Small intestine (tissue), 7 donors: ENCODE results near the gene ROBO2. TPM values are rescaled to one million over a fixed set of nuclear protein-coding genes. Genes with fewer than 3 reads are reported as not detected.

Experiments used
- DNase-seq, 2 donors: peaks; one replicate each; pipeline versions ENCODE4 v3.0.0 to v3.0.0-alpha.2; 2013
- FAIRE-seq: peaks from 2 replicates; lab custom pipeline; 2012; peaks lifted over from hg19 to GRCh38; lab: Jason Lieb, UNC
- H3K27ac ChIP-seq, 3 donors: one replicate each; pipeline ENCODE4 v1.5.1; 2013; ENCODE audit warnings: low read length in 2 of 3, mild to moderate bottlenecking in 2 of 3, control low read depth in 1 of 3, inconsistent platforms in 1 of 3, low read depth in 1 of 3, moderate library complexity in 1 of 3
- H3K27me3 ChIP-seq, 3 donors: one replicate each; pipeline ENCODE4 v1.6.1; 2013; ENCODE audit warnings: low read length in 3 of 3, inconsistent platforms in 1 of 3; ENCODE audit not compliant: control insufficient read depth in 3 of 3, insufficient read depth in 3 of 3
- H3K36me3 ChIP-seq, 3 donors: one replicate each; pipeline ENCODE4 v1.6.1; 2013; ENCODE audit warnings: low read length in 3 of 3, inconsistent platforms in 1 of 3, low read depth in 1 of 3, mild to moderate bottlenecking in 1 of 3, moderate library complexity in 1 of 3; ENCODE audit not compliant: control insufficient read depth in 3 of 3, insufficient read depth in 2 of 3
- H3K4me1 ChIP-seq, 3 donors: one replicate each; pipeline ENCODE4 v1.6.1; 2013; ENCODE audit warnings: low read length in 2 of 3, inconsistent platforms in 1 of 3, low read depth in 1 of 3, mild to moderate bottlenecking in 1 of 3, moderate library complexity in 1 of 3; ENCODE audit not compliant: control insufficient read depth in 3 of 3, insufficient read depth in 2 of 3
- H3K4me3 ChIP-seq, 3 donors: one replicate each; pipeline ENCODE4 v1.5.1; 2013; ENCODE audit warnings: low read length in 3 of 3, control low read depth in 1 of 3, inconsistent platforms in 1 of 3, low read depth in 1 of 3, mild to moderate bottlenecking in 1 of 3, moderate library complexity in 1 of 3
- H3K9me3 ChIP-seq, 2 donors: one replicate each; pipeline ENCODE4 v1.6.1; 2013; ENCODE audit warnings: low read depth in 1 of 2, low read length in 1 of 2; ENCODE audit not compliant: control insufficient read depth in 2 of 2, insufficient read depth in 1 of 2
- WGBS, 3 donors: extraction: QIAGEN DNeasy Blood & Tissue Kit; methylation state at CpG; one replicate each; pipeline ENCODE4 v1.1.7; 2013; 5-methylcytosine and 5-hydroxymethylcytosine counted together
- polyA plus RNA-seq, 4 donors: library from polyadenylated mRNA; stranded (reverse) in 3 of 4; unstranded in 1 of 4; fragments of 200-250 nt in 3 of 4; fragments of 120-200 nt in 1 of 4; gene quantifications; one replicate each; pipeline versions ENCODE4 v1.2.1 to v1.2.3, GENCODE V29; 2013
- donor health status: healthy with polysubstance abuse.
- donor health status: control.
- donor health status: control.
- donor health status: Bipolar disorder and iron deficiency.
- donor health status: healthy.

Gene ROBO2
- polyA plus RNA-seq, 4 donors: under 0.01 to 19.9 (median 1.7) TPM; not detected in 1

DNA sequence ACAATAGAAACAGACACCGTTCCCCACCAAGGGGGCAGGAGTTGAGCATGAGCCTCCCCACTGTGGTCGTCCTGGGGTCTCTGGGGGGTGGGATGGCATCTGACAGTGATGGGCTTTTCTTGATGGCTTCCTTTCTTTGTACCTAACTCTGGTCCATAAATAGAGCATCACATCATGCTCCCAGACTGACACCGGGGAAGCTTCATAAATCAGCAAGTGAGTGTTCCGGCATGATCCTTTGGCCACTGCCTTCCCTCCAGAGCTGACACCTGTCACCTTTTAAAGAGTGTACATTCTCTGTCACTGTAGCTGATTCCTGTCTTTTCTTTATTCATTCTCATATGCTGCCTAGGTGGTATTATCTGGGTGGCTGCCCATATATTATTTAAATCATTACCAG, 129.9 kb downstream of the ROBO2 start:
- H3K36me3 ChIP-seq: no peaks in the 10 kb centered on the region
- DNase-seq (no peak), FAIRE-seq (no peak)
- H3K4me1 ChIP-seq: no peaks in the 10 kb centered on the region
- H3K9me3 ChIP-seq: no peaks in the 10 kb centered on the region
- no peaks in the 10 kb centered on the region for H3K27me3 ChIP-seq
- no peak overlapping the region for H3K27ac ChIP-seq
- WGBS, 3 donors: 75 to 85% (median 83%) methylated on average over 4 of the region's 4 CpGs
- H3K4me3 ChIP-seq: no peak overlapping the region

DNA sequence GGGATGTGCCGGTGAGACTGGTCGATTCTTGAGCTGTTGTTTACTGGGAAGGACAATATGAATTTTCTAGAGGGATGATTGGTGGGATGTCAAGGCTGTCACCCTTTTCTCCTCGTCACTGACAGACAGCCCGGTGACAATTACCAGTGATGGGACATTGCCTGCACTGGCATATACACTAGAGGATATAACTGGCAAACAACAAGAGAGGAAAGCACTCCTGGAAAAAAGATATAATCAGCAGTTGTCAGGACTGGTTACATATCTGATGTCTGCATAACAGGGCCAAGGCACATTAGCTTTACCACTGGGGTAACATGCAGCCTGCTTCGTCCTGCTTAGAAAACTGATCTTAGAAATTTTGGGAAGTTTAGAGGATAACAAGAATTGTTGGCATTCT, 131.1 kb downstream of the ROBO2 start:
- H3K27me3 ChIP-seq: no peaks in the 10 kb centered on the region
- no peaks in the 10 kb centered on the region for H3K9me3 ChIP-seq
- 78 to 84% (median 84%) methylated on average over 5 of the region's 5 CpGs for WGBS, 3 donors
- H3K27ac ChIP-seq: no peak overlapping the region
- no peaks in the 10 kb centered on the region for H3K36me3 ChIP-seq
- FAIRE-seq: no peak
- DNase-seq: no peak
- H3K4me1 ChIP-seq: no peaks in the 10 kb centered on the region
- no peak overlapping the region for H3K4me3 ChIP-seq

DNA sequence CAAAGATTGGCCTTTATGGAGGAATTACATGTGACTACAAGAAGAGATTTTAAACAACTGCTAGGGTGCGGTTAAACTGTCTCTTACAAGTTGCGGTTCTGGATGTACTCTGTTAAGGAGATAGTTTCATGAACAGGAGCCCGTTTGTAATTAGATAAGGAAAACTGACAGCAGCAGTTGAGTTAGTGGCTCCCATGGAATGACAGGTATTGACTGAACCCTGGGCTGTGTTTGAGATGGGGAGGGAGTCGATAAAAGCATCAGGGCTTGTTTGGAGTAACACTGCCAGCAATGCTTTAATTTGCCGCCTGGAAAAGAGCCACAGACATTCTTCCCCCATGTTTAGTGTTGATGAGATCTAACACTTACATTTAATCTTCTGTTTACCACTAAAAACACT, 139.9 kb downstream of the ROBO2 start:
- Histone ChIP-seq H3K36me3 (no peaks in the 10 kb centered on the region), H3K27ac (no peak overlapping the region), H3K4me1 (no peaks in the 10 kb centered on the region), H3K4me3 (no peak overlapping the region), H3K9me3 (no peaks in the 10 kb centered on the region), H3K27me3 (no peaks in the 10 kb centered on the region)
- FAIRE-seq: no peak
- 39 to 51% (median 41%) methylated on average over 5 of the region's 5 CpGs for WGBS, 3 donors
- DNase-seq: no peak

DNA sequence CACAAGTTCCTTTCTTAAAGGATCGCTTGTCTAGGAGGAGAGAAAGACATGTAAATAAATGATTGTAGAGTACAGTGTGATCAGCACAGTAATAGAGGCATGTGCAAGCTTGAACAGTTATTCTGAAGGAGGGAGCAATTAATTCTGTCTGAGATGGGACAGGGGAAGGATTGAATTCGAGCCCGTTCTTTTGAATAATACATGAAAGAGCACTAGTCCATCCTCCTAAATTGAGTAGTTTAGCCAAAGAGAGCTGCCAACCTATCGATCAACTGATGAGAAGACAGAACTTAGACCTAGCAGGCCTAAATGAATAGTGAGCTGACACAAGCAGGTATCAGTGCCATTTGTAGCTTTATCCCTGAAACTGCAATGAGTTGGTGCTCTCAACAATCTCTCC, 142.4 kb downstream of the ROBO2 start:
- H3K4me3 ChIP-seq: no peak overlapping the region
- H3K36me3 ChIP-seq: no peaks in the 10 kb centered on the region
- H3K9me3 ChIP-seq: no peaks in the 10 kb centered on the region
- 82 to 92% (median 88%) methylated on average over 4 of the region's 4 CpGs for WGBS, 3 donors
- H3K27me3 ChIP-seq: no peaks in the 10 kb centered on the region
- H3K27ac ChIP-seq: no peak overlapping the region
- H3K4me1 ChIP-seq: no peaks in the 10 kb centered on the region
- DNase-seq (no peak), FAIRE-seq (no peak)

DNA sequence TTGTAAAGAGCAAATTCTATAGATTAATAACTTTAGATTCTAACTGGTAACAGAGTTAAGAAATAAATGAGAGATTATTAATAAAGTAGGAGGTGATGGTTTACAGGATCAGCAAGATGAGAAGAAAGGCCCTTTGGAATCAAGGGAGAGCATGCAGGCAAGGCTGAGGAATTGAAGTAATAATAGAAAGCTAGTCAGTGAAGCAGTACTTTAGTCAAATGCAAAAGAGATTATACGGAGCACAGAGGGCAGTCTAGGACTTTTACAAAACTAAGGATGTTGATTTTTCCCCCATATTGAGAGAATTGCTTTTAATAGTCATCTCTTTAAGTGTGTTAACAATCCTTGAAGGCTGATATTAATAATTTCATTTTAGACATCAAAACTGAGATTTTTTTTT, 146.4 kb downstream of the ROBO2 start:
- 55 to 68% (median 64%) methylated on average over 1 of the region's 1 CpG for WGBS, 3 donors

DNA sequence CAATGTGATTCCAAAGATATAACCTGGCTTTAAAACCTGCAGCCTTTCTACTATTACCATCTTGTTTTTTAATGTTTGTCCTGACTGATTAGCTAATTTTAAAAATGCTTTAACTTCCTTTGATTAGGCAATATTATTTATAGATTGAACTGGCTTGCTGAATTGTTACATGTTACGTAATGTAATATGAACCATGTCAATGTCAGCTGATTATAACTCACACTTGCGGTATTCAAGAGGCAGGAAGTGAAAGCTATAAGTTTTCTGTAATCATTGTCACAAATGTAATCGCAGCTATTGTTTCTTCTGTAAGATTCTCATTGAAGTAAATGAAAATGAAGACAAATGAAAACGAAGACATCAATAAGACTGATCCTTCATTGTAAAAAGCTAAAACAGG, 146.8 kb downstream of the ROBO2 start:
- DNase-seq: peak in 1 of 2 donors; percentile 4
- Histone ChIP-seq H3K4me1 (no peaks in the 10 kb centered on the region), H3K36me3 (no peaks in the 10 kb centered on the region), H3K27ac (no peak overlapping the region), H3K4me3 (no peak overlapping the region), H3K9me3 (no peaks in the 10 kb centered on the region), H3K27me3 (no peaks in the 10 kb centered on the region)
- WGBS, 3 donors: 42 to 55% (median 44%) methylated on average over 4 of the region's 4 CpGs
- FAIRE-seq: no peak

More for the DNA sequence above, 146.4 kb downstream of the ROBO2 start:
- no peak for DNase-seq
- H3K27me3 ChIP-seq: no peaks in the 10 kb centered on the region
- H3K9me3 ChIP-seq: no peaks in the 10 kb centered on the region
- no peak overlapping the region for H3K4me3 ChIP-seq
- H3K36me3 ChIP-seq: no peaks in the 10 kb centered on the region
- no peaks in the 10 kb centered on the region for H3K4me1 ChIP-seq
- FAIRE-seq: no peak
- H3K27ac ChIP-seq: no peak overlapping the region

DNA sequence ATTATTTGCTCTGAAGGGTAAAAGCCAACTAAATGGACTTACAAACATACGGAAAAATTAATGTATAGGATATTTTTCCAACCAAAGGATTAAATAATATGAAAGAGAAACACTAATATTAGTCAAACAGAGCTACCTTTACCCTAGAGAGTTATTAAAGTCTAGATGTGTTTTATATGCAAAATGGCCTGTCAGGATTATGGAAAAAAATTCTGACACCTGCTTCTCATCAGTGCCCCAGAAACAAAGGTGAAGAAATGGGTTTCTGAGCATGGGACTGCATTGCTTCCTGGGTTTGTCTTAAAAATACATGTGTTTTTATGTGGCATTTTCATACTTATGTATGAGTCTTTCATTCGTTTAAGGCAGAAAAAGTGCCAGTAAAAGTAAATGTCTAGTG, 148.3 kb downstream of the ROBO2 start:
- DNase-seq (no peak), FAIRE-seq (no peak)
- Histone ChIP-seq H3K4me1 (no peaks in the 10 kb centered on the region), H3K4me3 (no peak overlapping the region), H3K27me3 (no peaks in the 10 kb centered on the region), H3K36me3 (no peaks in the 10 kb centered on the region), H3K27ac (no peak overlapping the region), H3K9me3 (no peaks in the 10 kb centered on the region)
- 77 to 88% (median 82%) methylated on average over 2 of the region's 2 CpGs for WGBS, 3 donors

DNA sequence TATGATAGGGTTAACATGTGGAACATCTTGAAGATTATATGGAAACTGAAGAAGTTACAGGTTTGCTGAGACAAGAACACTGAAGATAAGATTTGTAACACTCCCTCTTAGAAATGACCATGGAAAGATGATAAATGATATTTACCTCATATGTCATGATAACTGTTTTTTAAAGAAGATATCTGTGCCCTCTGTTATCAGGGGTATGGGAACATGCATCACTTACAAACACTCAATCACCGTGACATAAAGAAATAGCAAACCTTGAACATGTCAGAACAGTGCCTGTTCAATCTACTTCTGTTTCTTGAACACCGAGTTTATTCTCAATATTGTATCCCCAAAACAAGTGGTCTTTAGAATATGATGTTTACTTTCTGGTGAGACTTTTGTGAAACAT, 149.4 kb downstream of the ROBO2 start:
- WGBS, 3 donors: 70 to 78% (median 75%) methylated on average over 2 of the region's 2 CpGs
- no peaks in the 10 kb centered on the region for H3K36me3 ChIP-seq
- no peaks in the 10 kb centered on the region for H3K4me1 ChIP-seq

DNA sequence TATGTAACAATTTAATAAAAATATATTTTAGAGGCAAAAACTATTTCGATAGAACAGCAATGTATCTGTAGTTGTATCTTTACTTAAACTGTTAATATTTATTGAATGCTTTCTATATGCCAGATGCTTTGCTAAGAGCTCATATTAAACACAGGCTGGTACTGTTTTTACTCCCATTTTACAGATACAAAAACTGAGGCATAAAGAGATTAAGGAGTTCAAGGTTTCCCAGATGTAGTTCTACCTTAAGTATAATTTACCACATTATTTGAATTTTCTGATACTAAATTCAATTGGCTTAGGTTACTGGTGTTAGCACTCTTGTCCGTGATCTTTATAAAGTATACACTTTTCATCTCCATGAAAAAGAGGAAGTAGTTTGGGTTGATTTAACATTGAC, 149.8 kb downstream of the ROBO2 start:
- peaks cover 0 to 2% (median 0%) of the 10 kb centered on the region in 3 donors for H3K27me3 ChIP-seq
- no peak overlapping the region for H3K27ac ChIP-seq
- H3K36me3 ChIP-seq: no peaks in the 10 kb centered on the region
- WGBS, 3 donors: 64 to 82% (median 73%) methylated on average over 2 of the region's 2 CpGs
- no peak overlapping the region for H3K4me3 ChIP-seq
- no peaks in the 10 kb centered on the region for H3K4me1 ChIP-seq
- DNase-seq (no peak), FAIRE-seq (no peak)
- no peaks in the 10 kb centered on the region for H3K9me3 ChIP-seq

More for the DNA sequence above, 149.4 kb downstream of the ROBO2 start:
- DNase-seq (no peak), FAIRE-seq (no peak)
- H3K27me3 ChIP-seq: peaks cover 0 to 2% (median 0%) of the 10 kb centered on the region in 3 donors
- no peaks in the 10 kb centered on the region for H3K9me3 ChIP-seq
- no peak overlapping the region for H3K4me3 ChIP-seq
- no peak overlapping the region for H3K27ac ChIP-seq
